Trophoblast cell (in vitro differentiated cells and primary cell): Measurements from ENCODE around the gene RIPOR3.
"Not testable (repeated sequence)": the region's sequence is repeated elsewhere in the genome, so short reads cannot be mapped to it uniquely, and the experiment has no call there.

Experiments used
- DNase-seq, 2 donors: peaks; one replicate each; pipeline ENCODE4 v3.0.0-alpha.2; 2016
- H2AFZ ChIP-seq: 2 replicates; pipeline ENCODE4 v1.6.1; 2013; ENCODE audit warnings: low read length, moderate library complexity, mild to moderate bottlenecking; ENCODE audit not compliant: insufficient read depth, poor library complexity
- H2AK5ac ChIP-seq: 2 replicates; pipeline ENCODE4 v1.6.1; 2013; ENCODE audit warnings: mild to moderate bottlenecking, low read length
- H2BK120ac ChIP-seq: 2 replicates; pipeline ENCODE4 v1.6.1; 2013; ENCODE audit warnings: low read length, mild to moderate bottlenecking, moderate library complexity; ENCODE audit not compliant: insufficient read depth, poor library complexity
- H2BK12ac ChIP-seq: 2 replicates; pipeline ENCODE4 v1.6.1; 2013; ENCODE audit warnings: mild to moderate bottlenecking, low read length, moderate library complexity
- H2BK5ac ChIP-seq: 2 replicates; pipeline ENCODE4 v1.6.1; 2013; ENCODE audit warnings: low read length, low read depth, moderate library complexity, mild to moderate bottlenecking; ENCODE audit not compliant: poor library complexity
- H3K14ac ChIP-seq: 2 replicates; pipeline ENCODE4 v1.6.1; 2013; ENCODE audit warnings: mild to moderate bottlenecking, low read length
- H3K18ac ChIP-seq: 2 replicates; pipeline ENCODE4 v1.6.1; 2013; ENCODE audit warnings: mild to moderate bottlenecking, low read length
- H3K23ac ChIP-seq: 2 replicates; pipeline ENCODE4 v1.6.1; 2013; ENCODE audit warnings: low read length
- H3K27ac ChIP-seq: 2 replicates; pipeline ENCODE4 v1.5.1; 2013; ENCODE audit warnings: low read depth, mild to moderate bottlenecking, inconsistent platforms, low read length, moderate library complexity
- H3K27me3 ChIP-seq: 2 replicates; pipeline ENCODE4 v1.6.1; 2013; ENCODE audit warnings: inconsistent platforms, mild to moderate bottlenecking, low read length, moderate library complexity; ENCODE audit not compliant: insufficient read depth
- H3K36me3 ChIP-seq, 2 experiments: 1 replicate in 1 of 2; 2 replicates in 1 of 2; pipeline ENCODE4 v1.6.1; 2013; ENCODE audit warnings: low read length in 2 of 2, mild to moderate bottlenecking in 2 of 2, moderate library complexity in 1 of 2; ENCODE audit not compliant: insufficient read depth in 2 of 2, control insufficient read depth in 1 of 2
- H3K4ac ChIP-seq: 2 replicates; pipeline ENCODE4 v1.6.1; 2013; ENCODE audit warnings: low read depth, mild to moderate bottlenecking, low read length, moderate library complexity
- H3K4me1 ChIP-seq, 2 experiments: 1 replicate in 1 of 2; 2 replicates in 1 of 2; pipeline ENCODE4 v1.6.1; 2013; ENCODE audit warnings: low read length in 2 of 2, mild to moderate bottlenecking in 2 of 2, moderate library complexity in 1 of 2; ENCODE audit not compliant: insufficient read depth in 2 of 2, control insufficient read depth in 1 of 2
- H3K4me2 ChIP-seq: 2 replicates; pipeline ENCODE4 v1.6.1; 2013; ENCODE audit warnings: inconsistent platforms, mild to moderate bottlenecking, low read length, moderate library complexity
- H3K4me3 ChIP-seq: 2 replicates; pipeline ENCODE4 v1.5.1; 2013; ENCODE audit warnings: mild to moderate bottlenecking, low read depth, low read length, inconsistent platforms
- H3K79me1 ChIP-seq: one replicate; pipeline ENCODE4 v1.6.1; 2013; ENCODE audit warnings: low read length
- H3K79me2 ChIP-seq: 2 replicates; pipeline ENCODE4 v1.6.1; 2013; ENCODE audit warnings: low read length, mild to moderate bottlenecking; ENCODE audit not compliant: control insufficient read depth, insufficient read depth, poor library complexity
- H3K9ac ChIP-seq: 2 replicates; pipeline ENCODE4 v1.6.1; 2013; ENCODE audit warnings: mild to moderate bottlenecking, low read length
- H3K9me3 ChIP-seq: 2 replicates; pipeline ENCODE4 v1.6.1; 2013; ENCODE audit warnings: low read depth, mild to moderate bottlenecking, control low read depth, inconsistent platforms, low read length; ENCODE audit not compliant: insufficient read depth
- H4K12ac ChIP-seq: 2 replicates; pipeline ENCODE4 v1.6.1; 2013; ENCODE audit warnings: low read depth, mild to moderate bottlenecking, low read length, moderate library complexity
- H4K8ac ChIP-seq: 2 replicates; pipeline ENCODE4 v1.6.1; 2013; ENCODE audit warnings: low read depth, mild to moderate bottlenecking, low read length, moderate library complexity
- H4K91ac ChIP-seq: one replicate; pipeline ENCODE4 v1.6.1; 2013; ENCODE audit warnings: low read depth, mild to moderate bottlenecking, low read length, moderate library complexity
- WGBS: extraction: QIAGEN DNeasy Blood & Tissue Kit; methylation state at CpG from one replicate; pipeline ENCODE4 v1.1.7; 2013; ENCODE audit warnings: missing lambda C conversion rate; ENCODE audit not compliant: insufficient read length, insufficient coverage; ENCODE audit errors: extremely low coverage; 5-methylcytosine and 5-hydroxymethylcytosine counted together

The RIPOR3 gene

DNA sequence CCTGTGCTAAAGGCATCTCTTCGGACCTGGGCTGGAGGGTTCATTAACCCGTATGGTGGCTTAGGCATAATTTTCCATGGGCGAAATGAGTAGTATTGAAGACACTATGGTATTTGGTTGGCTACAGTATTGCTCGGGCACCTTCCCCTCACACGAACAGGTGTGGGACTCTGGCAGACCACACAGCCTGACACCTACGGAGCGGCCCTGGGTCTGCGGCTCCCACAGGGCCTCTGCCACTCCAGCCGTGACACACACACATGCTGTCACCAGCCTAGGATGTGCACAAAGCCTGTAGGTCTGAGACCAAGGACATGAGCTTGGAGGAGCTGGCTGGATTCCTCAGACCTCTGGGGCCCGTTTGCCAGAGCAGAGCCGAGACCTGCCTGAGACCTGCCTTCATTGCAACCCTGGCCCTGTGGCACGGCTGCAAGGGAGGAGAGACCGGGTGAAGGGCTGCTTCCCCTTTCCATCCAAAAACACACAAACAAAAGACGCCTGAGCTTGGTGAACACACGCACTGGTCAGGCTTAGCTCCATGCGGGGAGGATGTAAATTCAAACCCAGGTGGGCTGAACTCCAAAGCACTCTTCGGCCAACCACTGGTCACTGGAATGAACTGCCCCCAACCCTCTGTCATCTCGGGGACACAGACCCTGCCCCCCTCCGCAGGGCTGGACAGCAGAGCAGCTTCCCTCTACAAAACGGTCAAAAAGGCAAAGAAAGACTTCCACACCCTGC is 51.2 kb downstream of the RIPOR3 start:
- H2BK12ac ChIP-seq, H3K23ac ChIP-seq, H2AFZ ChIP-seq, H2BK5ac ChIP-seq, H3K36me3 ChIP-seq, H3K27ac ChIP-seq, H3K4me3 ChIP-seq, H3K79me2 ChIP-seq, H3K4me2 ChIP-seq, H3K9me3 ChIP-seq, H4K91ac ChIP-seq, H3K4ac ChIP-seq, H3K18ac ChIP-seq, H4K12ac ChIP-seq, H3K9ac ChIP-seq, H3K27me3 ChIP-seq, H3K14ac ChIP-seq, H2BK120ac ChIP-seq, DNase-seq, H4K8ac ChIP-seq, H2AK5ac ChIP-seq: not testable (repeated sequence)
- H3K79me1 ChIP-seq, result peaks cover 12% of the 10 kb centered on the region
- WGBS, result no CpG with 5 or more reads among the region's 20 CpGs
- H3K4me1 ChIP-seq, result peaks cover 10 to 25% of the 10 kb centered on the region in 2 experiments

DNA sequence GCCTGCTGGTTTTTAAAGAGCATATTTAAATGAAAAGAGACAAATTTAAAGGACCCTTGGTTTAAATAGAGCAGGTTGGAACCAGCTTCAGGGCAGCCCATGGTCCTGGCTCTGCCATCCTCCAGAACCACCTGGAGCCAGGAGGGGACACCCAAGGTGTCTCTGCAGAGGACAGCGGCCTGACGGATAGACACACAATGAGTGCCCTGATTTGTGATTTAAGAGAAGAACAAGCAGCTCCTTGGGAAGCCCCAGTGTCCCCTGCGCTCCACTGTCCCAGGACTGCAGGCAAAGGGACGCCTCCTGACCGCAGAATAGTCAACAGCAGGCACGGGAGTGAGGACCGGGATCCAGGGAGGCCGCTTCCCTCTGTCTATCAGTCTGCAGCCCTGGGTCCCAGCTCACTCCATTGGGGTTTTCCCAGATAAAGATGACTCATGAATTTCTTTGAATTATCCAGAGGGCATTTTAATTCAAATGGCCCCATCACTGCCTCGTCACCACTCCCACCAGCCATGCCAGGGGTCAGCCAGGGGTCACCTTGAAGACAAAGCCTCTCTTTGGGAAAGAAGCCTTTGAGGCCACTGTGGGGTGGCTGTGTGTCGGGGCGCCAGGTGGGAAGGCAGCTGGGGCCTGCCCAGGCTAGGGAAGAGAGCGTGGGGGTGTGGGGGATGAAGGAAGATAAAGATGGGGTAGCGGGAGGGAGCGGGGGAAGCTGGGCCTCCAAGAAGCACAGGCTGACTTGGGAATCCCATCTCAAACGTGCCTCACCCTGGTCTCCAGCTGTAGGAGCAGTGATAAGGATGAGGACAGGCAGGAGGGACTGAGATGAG is 53.1 kb downstream of the RIPOR3 start:
- H3K27ac ChIP-seq, H4K12ac ChIP-seq, H3K4me3 ChIP-seq, H2BK5ac ChIP-seq, H3K18ac ChIP-seq, H2AFZ ChIP-seq, H3K79me1 ChIP-seq, H3K9ac ChIP-seq, H3K27me3 ChIP-seq, H3K4ac ChIP-seq, H3K36me3 ChIP-seq, H3K14ac ChIP-seq, H3K23ac ChIP-seq, H4K91ac ChIP-seq, H3K79me2 ChIP-seq, H3K9me3 ChIP-seq, H4K8ac ChIP-seq, H2BK120ac ChIP-seq, H3K4me2 ChIP-seq, DNase-seq: not testable (repeated sequence)
- H2BK12ac ChIP-seq, result peak overlapping the region; percentile 56
- no CpG with 5 or more reads among the region's 15 CpGs for WGBS
- peaks cover 9 to 21% of the 10 kb centered on the region in 2 experiments for H3K4me1 ChIP-seq
- peak overlapping the region; percentile 71 for H2AK5ac ChIP-seq

DNA sequence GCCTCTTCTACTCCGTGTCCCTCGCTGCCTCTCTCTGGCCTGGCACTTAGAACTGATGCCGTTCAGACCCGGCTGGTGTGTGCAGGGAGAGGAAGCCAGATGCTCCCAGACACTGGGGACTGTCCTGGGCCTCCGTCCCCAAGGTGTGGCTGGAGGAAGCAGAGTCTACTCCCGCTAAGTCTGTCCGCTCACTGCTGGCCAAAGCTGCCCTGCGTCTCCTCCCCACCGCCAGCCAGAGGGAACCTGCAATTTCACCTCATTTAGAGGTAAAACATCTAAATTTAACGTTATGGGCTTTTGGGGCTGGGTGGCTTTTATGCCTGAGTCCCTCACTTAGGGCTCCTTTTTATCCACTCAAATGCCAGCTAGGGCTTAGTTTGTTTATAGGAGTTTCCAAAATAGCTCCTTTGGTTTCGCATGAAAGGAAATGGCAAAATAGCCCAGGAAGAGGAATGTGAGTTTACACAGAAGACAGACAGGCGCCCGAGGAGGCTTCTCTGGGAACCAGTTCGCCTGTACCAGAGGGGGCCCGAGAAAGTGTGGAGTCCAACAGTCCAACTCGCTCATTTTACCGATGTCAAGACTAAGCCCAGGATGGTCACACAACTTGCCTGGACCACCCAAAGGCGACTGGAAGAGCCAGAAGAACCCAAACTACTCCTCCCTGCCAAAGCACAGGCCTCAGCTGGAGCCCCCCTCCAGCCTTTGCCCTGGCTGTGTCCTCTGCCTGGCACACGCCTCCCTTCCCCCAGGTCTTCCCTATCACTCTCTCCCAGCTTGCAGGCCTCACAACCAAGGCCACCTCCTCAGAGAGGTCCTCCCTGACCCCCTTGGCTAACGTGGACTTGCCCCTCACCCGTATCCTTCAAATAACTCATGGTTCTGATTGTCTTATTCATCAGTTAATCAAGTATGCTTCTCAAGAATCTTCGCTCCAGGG is 54.5 kb downstream of the RIPOR3 start:
- DNase-seq, result no peak
- no CpG with 5 or more reads among the region's 22 CpGs for WGBS
- Histone ChIP-seq H2AK5ac (peak overlapping the region; percentile 99), H3K79me1 (peaks cover 8% of the 10 kb centered on the region), H2BK5ac (peak overlapping the region; percentile 10), H3K23ac (no peak overlapping the region), H4K8ac (no peak overlapping the region), H4K12ac (peak overlapping the region; percentile 81), H2AFZ (peak overlapping the region; percentile 2), H3K27ac (no peak overlapping the region), H3K4ac (peak overlapping the region; percentile 54), H3K14ac (peak overlapping the region; percentile 88), H2BK120ac (peak overlapping the region; percentile 34), H3K18ac (peak overlapping the region; percentile 85), H3K4me1 (peaks cover 9 to 17% of the 10 kb centered on the region in 2 experiments), H3K4me2 (no peak overlapping the region), H4K91ac (peak overlapping the region; percentile 95), H3K4me3 (no peak overlapping the region), H3K9ac (no peak overlapping the region), H2BK12ac (peak overlapping the region; percentile 99), H3K79me2 (peaks cover 2% of the 10 kb centered on the region), H3K9me3 (no peaks in the 10 kb centered on the region), H3K36me3 (no peaks in the 10 kb centered on the region), H3K27me3 (no peaks in the 10 kb centered on the region)
